ENCODE measurements around the gene CDS1.
A peak's percentile ranks its signal among the peaks of the same experiment; 100 is the strongest.
"Not testable (repeated sequence)": the region's sequence is repeated elsewhere in the genome, so short reads cannot be mapped to it uniquely, and the experiment has no call there.

Gene CDS1

DNA sequence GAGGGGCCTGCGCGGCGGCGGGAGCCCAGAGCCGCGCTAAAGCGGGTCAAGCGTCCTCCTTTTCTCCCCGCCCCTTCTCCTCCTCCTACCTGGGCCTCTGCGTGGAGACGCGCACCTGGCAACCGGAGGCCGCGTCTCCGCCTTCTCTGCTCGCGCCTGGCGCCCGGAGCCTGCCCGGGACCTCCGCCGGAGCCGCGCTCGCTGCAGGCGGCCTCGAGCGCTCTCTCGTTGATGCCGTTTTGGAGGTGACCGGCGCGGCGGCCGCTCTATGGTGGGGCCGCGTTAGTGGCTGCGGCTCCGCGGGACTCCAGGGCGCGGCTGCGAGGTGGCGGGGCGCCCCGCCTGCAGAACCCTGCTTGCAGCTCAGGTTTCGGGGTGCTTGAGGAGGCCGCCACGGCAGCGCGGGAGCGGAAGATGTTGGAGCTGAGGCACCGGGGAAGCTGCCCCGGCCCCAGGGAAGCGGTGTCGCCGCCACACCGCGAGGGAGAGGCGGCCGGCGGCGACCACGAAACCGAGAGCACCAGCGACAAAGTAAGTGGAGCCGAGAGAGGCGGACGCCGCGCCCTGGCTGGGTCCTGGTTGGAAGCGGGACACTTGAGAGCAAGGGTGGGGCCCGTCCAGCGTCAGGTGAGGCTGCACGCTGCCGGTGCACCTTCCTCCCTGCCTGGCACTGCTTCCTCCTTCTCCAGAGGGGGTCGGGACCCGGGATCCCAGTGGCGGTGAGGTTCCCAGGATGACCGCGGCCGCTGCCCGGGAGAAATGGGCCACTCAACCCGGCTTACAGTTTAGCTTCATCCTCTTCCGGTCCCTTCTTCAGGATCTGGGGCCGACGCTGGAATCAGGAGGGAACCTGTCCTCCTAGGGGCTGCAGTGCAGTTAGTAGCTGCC is at the start of gene CDS1:
TSS of gene CDS1 (plus strand) at position 140 of the 888 bp plus-strand sequence. CDS start at position 415, 275 bp downstream.
- peak; percentile 3 for DNase-seq

DNA sequence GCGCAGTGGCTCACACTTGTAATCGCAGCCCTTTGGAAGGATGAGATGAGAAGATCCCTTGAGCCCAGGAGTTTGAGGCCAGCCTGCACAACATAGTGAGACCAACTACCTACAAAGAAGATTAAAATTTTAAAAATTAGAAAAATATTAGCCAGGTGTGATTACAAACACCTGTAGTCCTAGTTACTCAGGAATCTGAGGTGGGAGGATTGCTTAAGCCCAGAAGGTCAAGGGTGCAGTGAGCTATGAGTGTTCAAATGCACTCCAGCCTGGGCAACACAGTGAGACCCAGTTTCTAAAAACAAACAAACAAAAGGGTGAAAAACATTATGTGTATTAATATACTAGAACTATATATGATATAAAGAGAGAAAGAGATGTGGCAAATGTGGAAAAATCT is 47.0 kb upstream of the CDS1 start:
- no peak for DNase-seq

DNA sequence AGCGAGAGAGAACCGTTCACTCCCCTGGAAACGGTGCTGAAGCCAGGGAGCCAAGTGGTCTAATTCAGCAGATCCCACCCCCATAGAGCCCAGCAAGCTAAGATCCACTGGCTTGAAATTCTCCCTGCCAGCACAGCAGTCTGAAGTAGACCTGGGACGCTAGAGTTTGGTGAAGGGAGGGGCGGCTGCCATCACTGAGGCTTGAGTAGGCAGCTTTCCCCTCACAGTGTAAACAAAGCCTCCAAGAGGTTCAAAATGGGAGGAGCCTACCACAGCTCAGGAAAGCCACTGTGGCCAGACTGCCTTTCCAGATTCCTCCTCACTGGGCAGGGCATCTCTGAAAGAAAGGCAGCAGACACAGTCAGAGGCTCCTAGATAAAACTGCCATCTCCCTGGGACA is 37.8 kb upstream of the CDS1 start:
- DNase-seq: no peak

DNA sequence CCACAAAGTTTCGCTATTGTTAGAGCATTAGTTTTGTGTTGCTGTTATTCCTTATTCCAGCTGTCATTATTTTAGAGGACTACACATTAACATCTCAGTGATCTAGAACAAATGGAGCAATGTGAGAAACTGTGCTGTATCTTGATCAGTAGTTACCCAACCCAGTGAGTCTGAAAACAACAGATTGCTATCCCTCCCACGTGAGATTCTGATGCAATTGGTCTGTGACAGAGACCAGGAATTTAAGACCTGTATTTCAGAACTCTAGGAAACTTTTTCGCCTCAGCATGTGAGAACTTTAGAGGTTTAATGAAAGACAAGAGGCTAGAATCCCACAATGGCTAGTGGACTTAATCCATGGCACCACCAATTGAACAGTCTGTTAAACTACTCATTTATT is 35.7 kb upstream of the CDS1 start:
- DNase-seq: no peak

DNA sequence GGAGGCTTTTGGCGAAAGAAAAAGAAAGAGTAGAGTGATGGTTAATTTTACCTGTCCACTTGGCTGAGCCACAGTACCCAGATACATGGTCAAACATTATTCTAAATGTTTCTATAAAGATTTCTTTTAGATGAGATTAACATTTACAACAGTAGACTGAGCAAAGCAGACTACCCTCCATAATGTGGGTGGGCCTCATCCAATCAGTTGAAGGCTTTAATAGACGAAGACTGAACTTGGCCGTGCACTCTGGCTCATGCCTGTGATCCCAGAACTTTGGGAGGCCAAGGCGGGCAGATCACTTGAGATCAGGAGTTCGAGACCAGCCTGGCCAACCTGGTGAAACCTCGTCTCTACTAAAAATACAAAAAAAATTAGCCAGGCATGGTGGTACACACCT is 33.7 kb upstream of the CDS1 start:
- not testable (repeated sequence) for DNase-seq

DNA sequence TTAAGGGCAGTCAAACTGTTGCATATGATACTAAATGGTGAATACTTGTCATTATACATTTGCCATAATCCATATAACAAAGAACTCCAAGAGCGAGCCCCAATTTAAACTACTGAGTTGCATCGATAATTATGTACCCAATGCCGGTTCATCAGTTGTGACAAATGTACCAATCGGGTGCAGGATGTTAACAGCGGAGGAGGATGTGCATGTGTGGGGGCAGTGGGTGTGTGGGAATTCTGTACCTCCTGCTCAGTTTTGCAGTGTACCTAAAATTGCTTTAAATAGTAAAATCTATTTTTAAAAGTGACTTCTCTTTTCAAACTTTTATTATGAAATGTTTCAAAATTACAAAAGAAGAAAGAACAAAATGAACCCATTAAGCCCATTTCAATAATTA is 20.8 kb upstream of the CDS1 start:
- DNase-seq: no peak

DNA sequence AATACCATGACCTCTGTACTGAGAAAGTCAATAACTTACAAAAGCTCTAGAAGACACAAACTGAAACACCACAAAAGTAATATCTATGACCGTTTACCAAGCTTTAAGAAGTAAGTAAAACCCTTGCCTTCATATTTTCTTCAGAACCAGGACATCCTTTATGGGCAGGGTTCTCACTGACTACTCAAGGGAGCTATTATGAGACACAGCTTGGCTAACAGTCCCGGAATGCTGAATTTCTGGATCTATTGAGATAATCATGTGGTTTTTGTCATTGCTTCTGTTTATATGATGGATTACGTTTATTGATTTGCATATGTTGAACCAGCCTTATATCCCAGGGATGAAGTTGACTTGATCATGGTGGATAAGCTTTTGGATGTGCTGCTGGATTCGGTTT is 19.9 kb upstream of the CDS1 start:
- DNase-seq: no peak

DNA sequence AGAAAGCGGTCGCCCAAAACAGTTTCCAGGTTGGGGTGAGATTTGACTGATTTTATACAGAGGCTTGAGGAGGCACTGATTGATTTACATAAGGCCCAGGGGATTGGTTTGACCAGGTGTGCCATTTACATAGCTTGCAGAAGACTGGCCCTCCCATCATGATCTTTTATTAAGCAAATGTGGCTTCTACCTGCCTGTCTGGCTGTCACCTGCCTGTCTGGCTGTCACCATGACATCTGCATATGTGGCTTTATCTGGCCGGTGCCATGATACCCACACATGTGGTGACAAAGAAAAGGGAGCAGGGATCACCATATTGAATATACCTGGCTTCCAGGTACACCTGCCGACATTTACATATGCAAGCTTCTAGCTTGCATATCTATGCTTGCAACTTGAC is 17.0 kb upstream of the CDS1 start:
- no peak for DNase-seq

DNA sequence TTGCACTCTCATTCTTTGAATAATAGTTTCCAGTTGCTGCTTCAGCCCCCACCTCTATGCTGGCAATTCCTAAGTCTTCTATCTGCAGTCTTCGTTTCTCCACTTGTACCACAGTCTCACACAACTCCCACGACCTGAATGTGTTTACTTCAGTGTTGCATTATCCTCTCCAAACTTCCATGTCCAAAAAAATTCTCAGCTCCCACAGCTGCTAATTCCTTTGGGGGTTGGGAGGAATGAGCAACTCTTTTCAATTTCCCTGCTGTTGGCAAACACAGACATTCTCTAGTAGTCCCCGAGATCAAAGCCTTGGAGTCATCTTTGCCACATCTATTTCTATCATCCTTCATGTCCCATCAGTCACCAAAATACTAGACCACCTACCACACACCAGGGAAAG is 14.4 kb upstream of the CDS1 start:
- DNase-seq: no peak

DNA sequence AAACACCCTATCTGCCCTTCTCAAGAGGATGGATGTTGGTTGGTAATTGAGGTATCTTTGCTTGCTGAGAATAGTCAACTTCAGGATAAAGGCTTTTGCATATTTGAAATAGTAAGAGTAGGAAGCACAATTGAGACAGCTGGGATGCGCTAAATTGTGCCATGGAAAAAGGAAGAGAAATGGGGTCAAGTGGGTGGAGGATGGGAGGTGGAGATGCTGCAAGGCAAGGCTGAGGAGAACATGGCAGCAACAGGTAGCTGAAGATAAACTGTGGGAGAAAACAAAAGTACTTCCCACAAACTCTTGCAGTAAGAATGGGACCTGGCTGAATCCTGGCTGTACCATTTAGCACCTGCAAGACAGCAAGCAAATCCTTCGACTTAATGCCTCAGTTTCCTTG is 13.9 kb upstream of the CDS1 start:
- no peak for DNase-seq

DNA sequence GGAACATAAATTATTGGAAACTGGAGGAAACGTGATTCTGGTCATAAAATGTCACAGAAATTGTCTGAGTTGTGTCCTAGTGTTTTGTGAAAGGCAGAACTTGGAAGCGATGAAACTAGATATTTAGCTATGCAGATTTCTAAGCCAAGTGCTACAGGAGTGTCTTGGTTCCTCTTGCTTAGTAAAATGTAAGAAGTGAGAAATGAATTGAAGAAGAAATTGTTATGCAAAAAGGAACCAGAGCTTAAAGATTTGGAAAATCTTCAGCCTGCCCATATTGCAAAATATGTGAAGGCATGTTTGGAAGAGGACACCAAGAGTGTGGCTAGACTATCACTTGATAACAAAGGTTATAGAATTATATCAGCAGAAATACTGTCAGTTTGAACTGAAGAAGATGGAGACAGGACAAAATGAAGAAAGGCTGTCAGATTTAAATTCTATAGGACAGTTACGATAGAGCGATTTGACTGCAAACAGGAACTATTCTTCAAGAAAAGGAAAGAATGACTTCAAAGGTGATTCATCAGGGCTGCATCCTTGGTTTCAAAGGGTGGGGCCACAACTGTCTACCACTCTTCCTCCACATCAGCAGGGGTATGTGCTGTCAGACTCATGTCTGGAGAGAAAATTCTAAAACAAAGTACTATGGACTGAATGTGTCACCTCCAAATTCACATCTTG is 9.4 kb upstream of the CDS1 start:
- peak; percentile 14 for DNase-seq

DNA sequence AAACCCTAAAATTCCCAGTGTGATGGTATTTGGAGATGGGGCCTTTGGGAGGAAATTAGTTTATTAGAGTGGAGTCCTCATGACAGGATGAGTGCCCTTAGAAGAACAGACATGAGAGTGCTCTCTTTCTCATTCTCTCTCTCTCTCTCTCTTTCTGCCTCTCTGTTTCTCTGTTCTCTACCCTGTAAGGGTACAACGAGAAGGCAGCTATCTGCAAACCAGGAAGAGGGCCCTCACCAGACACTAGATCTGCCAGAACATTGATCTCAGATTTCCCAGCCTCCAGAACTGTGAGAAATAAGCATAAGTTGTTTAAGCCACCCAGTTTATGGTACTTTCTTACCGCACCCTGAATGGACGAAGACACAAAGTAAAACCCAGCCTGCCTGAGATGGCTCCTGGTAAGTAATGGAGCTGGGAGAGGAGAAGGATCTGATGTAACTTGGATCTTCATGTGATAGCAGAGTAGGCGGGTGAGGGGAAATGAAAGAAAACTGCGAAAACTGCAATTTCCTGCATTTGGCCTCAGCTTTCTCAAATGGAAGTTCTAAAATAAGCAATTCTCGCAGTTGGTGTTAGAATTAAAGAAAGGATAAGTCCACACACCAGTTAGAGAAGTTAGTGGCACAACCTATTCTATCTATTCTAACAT is 8.7 kb upstream of the CDS1 start:
- DNase-seq: no peak

DNA sequence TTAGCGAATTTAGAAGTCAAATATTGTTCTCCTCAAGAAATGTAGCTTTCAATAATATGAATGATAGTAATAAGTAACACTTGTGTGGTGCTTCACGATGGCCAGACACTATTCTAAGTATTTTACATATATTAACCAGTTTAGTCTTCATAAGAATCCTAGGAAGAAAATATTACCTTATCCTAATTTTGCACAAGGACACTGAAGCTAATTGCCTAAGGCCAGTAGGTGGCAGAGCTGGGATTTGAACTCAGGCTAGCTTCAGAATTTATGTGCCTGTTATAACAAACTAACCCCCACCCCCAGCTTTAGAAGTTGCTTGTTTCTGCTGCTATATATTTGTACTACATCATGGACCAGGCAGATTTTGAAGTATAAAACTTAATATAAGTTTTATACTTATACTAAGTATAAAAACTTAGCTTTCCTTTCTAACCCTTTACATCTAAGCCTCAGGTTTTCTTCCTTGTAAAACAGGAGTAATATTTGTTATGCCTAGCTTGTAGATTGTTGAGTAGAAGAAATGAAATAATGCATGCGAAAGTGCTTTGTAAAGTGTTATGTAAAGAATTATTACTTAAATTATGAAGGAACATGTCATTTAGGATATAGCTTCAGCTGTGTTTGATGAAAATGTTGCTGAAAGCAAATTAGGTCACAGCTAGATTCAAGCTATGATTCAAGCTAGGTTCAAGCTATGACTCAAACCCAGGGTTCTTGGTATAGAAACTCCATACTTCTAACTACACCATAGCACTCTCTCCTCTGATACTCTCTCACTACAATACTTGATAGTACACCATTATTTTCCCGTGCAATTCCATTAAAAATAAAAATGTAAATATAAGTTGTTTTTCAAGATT is 4.2 kb upstream of the CDS1 start:
- no peak for DNase-seq

DNA sequence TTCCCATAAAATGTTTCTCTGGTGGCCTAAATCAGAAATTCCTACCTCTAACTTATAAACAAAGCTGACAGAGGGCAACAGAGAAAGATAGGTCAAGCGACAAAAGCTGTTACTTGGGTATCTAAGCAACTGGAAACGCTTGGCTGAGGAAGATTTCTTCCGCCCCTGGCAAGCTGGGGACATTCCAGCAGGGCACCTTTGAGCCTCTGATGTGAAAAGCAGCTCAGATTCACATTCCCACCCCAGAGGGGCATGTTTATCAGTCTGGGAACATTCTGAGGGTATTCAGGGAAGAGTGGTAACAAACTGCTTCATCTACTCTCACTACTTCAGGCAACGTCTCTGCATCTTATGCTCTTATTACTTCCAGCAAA is 3.5 kb upstream of the CDS1 start:
- DNase-seq: no peak

DNA sequence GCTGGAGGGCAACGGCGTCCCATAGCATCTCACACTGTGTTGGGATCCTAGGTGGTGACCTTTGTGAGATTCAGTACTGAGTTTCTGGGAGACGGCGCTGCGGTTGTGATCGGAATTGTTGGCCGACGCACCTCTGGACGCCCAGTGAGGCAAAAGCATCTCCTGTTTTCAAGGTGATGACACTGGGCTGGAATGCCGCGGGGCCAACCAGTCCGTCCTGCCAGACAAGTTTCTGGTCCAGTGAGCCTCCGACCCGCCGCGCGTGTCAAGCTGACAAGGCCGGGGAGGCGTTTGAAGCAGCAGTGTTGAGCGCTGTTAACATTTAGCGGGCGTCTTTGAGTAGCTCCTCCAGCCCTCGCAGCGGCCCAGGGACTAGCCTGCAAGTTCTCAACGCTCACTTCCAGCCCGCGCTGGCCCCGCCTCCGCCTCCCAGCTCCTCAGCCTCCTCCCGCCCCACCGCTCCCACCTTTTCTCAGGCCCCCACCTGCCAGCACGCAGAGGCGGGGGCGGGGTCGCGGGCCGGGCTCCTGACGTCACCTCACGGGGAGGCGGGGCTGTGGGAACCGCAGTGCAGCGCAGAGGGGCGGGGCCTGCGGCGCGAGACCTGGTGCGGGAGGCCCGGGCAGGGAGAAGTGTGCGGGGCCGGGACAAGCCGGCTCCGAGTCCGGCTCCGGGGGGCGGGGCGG is 482 bp upstream of the CDS1 start:
- DNase-seq: peak; percentile 85

DNA sequence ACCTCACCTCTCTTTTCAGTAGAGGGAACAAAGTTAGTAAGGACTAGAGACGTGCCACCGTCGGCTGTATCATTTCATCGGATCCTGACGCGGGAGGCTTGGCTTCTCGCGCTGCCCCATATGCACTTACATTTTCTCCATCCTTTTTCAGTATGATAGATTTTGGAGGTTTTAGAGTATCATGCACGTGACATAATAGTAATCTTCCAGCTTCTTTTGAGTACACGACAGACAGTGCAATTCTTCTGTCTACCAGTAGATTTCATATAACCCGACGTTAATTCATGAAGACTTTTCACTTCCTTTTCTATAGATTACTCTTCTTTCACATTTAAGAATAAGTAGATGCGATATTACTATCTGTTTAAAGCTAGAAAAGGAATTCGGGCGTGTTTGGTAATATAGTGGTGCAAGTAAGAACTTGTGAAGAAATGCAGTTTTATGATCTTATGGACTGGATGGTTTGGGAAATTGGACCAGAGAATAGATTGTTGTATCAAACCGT is 1.0 kb downstream of the CDS1 start:
- DNase-seq: no peak

DNA sequence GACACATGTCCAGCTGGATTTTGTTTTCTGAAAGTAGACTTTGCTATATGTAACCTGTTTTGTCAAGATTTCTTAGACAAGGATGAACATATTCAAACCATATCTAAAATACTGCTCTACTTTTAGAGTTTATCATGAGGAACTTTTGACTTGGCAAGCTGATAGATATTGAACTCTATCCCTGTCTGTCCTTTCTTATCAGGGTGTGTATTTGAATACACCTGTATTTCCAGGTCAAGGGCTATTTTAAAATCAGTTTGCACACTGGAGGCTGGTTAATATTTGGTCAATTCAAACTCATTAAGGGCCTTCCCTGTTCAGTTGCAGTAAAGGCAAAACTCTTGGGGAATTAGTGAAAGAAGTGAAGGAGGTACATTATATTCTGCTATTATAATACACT is 2.3 kb downstream of the CDS1 start:
- no peak for DNase-seq

DNA sequence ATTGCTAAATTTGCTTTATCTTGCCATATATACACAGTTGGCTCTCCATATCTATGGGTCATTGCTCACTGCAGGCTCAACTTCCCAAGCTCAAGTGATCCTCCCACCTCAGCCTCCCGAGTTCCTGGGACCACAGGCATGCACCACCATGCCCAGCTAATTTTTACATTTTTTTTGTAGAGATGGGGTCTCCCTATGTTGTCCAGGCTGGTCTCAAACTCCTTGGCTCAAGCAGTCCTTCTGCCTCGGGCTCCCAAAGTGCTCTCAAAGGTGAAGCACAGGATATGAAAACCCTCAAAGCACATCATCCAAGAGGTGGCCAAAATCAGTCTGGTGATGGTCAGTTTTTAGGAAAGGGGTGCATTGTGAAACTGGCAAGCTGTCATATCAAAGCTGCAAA is 11.8 kb downstream of the CDS1 start:
- DNase-seq: no peak

DNA sequence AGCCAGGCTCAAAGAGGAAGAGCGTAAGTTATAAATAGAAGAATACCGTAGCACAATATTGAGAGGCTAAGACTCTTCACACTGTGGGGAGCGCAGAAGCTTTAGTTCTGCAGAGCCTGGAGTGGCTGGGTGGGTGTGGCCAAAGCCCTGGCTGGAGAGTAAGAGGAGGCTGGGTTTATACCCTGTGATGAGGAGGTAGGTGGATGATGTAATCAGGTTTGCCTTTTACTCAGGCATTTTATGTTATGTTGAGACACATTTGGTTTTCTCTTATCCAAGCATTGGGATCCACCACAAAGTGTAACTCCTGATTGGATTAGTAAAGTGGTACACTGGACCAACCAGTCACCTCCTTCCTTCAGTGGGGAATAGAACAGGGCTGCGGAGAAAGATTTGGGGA is 13.9 kb downstream of the CDS1 start:
- DNase-seq: no peak

DNA sequence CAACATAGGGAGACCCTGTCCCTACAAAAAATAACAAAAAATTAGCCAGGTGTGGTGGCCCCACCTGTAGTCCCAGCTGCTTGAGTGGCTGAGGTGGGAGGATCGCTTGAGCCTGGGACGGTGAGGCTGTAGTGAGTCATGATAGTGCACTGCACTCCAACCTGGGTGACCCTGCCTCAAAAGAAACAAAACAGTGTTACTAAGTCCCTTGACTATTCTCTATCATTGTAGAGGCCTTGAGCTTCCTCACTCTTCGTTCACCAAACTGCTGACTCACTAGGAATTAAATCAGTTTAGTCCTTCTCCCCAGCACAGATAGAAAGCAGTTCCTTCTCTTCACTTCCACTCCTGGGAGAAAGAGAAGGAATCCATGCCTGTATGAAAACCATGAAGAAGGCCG is 14.5 kb downstream of the CDS1 start:
- DNase-seq: no peak

DNA sequence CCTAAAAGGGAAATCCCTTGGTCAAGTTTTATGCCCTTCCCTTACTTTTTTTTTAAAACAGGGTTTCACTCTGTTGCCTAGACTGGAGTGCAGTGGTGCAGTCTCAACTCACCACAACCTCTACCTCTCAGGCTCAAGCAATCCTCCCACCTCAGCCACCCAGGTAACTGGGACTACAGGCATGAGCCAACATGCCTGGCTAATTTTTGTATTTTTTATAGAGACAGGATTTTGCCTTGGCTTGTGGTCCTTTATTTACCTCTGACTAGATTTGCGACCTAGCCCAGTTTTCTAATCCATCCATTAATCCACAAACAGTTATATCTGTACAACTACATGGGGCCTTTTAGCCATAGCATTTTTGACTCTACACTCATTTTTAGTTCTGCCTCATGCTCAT is 23.7 kb downstream of the CDS1 start:
- DNase-seq: no peak

DNA sequence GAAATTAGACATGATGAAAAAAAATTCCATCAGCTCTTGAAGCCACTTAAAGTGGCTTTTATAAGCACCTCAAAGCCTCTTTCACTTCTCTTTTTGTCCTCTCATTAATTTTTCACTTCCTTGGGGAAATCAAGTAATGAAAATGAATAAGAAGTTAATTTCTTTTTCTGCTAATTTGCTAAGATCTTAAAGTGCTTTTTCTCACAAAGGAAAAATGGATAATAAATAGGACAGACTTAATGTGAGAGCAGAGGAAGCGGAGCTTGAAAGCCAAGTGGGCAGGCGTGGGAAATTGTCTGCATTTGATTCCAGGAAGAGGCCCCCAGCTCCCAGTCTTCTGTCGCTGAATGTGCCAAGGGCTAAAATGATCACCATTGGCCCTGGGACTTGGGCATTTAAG is 28.6 kb downstream of the CDS1 start:
- no peak for DNase-seq
